Ascending aorta (tissue), 2 donors: ENCODE data around the gene RPN1. TPM values are rescaled to one million over a fixed set of nuclear protein-coding genes. Genes with fewer than 3 reads are reported as not detected.
"Not testable (repeated sequence)": the region's sequence is repeated elsewhere in the genome, so short reads cannot be mapped to it uniquely, and the experiment has no call there.

Experiments used
- DNase-seq, 2 donors: peaks; one replicate each; pipeline ENCODE4 v3.0.0-alpha.2; 2019; ENCODE audit warnings: low spot score in 2 of 2
- H3K27ac ChIP-seq, 2 donors: fragments of 200-600 bp; sonication (generic); one replicate each; pipeline ENCODE4 v1.5.1; 2016 to 2017; ENCODE audit warnings: mild to moderate bottlenecking in 1 of 2
- H3K27me3 ChIP-seq: fragments of 200-600 bp; sonication (generic); one replicate; pipeline ENCODE4 v1.5.1; 2017
- H3K36me3 ChIP-seq, 2 donors: fragments of 200-600 bp; sonication (generic); one replicate each; pipeline ENCODE4 v1.5.1; 2016
- H3K4me1 ChIP-seq, 2 donors: fragments of 200-600 bp; sonication (generic); one replicate each; pipeline ENCODE4 v1.5.1; 2016 to 2017; ENCODE audit warnings: mild to moderate bottlenecking in 1 of 2
- H3K4me3 ChIP-seq, 2 donors: fragments of 200-600 bp; sonication (generic); one replicate each; pipeline ENCODE4 v1.5.1; 2016 to 2017; ENCODE audit warnings: mild to moderate bottlenecking in 1 of 2
- H3K9me3 ChIP-seq, 2 donors: fragments of 200-600 bp; sonication (generic); one replicate each; pipeline ENCODE4 v1.5.1; 2016
- CTCF ChIP-seq, 3 experiments: fragments of 200-600 bp in 2 of 3; fragments of 450-650 bp in 1 of 3; sonication (generic) in 2 of 3; IDR thresholded peaks; one replicate each; pipeline ENCODE4 v1.5.1; 2016 to 2019; ENCODE audit warnings: antibody characterized with exemption in 3 of 3, mild to moderate bottlenecking in 1 of 3, moderate library complexity in 1 of 3
- intact Hi-C: fragments of 100-400 bp; cut with DNase I; formaldehyde crosslinking; loops from one replicate; pipeline ENCODE4 v1.15.1; 2023
- total RNA-seq: library from RNA; depleted of rRNA; stranded (reverse); fragments of >200 nt; gene quantifications from one replicate; pipeline ENCODE4 v1.1.0, GENCODE V29; 2016

Gene RPN1
- total RNA-seq, 1 donor from 2014 or later, result 226 TPM

DNA sequence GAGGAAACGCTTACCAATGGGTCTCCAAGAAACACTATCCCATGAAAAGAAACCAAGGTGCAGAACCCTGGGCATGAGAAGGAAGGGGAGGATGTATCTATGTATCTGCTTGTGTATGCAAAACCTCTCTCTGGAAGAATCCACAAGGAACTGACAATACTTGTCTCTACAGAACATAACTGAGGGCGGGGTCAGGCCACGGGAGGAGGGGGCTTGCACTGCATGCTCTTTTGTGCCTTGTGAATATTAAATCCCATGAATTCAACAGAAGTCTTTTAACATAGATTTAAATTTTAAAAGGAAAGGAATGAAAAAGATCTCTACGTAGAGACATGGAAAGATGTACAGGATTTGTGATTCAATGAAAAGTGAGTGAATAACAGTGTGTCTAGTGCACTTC lies 57.8 kb downstream of the RPN1 start:
- Histone ChIP-seq H3K27me3 (no peaks in the 10 kb centered on the region), H3K36me3 (no peaks in the 10 kb centered on the region), H3K4me1 (no peaks in the 10 kb centered on the region), H3K4me3 (no peak overlapping the region), H3K27ac (no peak overlapping the region), H3K9me3 (no peaks in the 10 kb centered on the region)
- DNase-seq, result no peak
- intact Hi-C loops, result no loop called here
- no peak for TF ChIP-seq CTCF (IDR thresholded peaks at IDR 0.05)

GRCh38 chr3:128591738-128592426 lies 58.7 kb downstream of the RPN1 start:
- Histone ChIP-seq H3K27ac (no peak overlapping the region), H3K36me3 (no peaks in the 10 kb centered on the region), H3K9me3 (no peaks in the 10 kb centered on the region), H3K27me3 (no peaks in the 10 kb centered on the region), H3K4me3 (no peak overlapping the region), H3K4me1 (no peaks in the 10 kb centered on the region)
- no peak for DNase-seq
- no peak for TF ChIP-seq CTCF (IDR thresholded peaks at IDR 0.05)
- intact Hi-C loops, result no loop called here

GRCh38 chr3:128590948-128591347 lies 59.7 kb downstream of the RPN1 start:
- no peaks in the 10 kb centered on the region for H3K4me1 ChIP-seq
- H3K4me3 ChIP-seq, result no peak overlapping the region
- intact Hi-C loops, result no loop called here
- H3K27me3 ChIP-seq, result no peaks in the 10 kb centered on the region
- TF ChIP-seq CTCF (IDR thresholded peaks at IDR 0.05), result no peak
- no peaks in the 10 kb centered on the region for H3K36me3 ChIP-seq
- no peak overlapping the region for H3K27ac ChIP-seq
- H3K9me3 ChIP-seq, result no peaks in the 10 kb centered on the region
- DNase-seq, result no peak

GRCh38 chr3:128589985-128590384 lies 60.6 kb downstream of the RPN1 start:
- H3K4me1 ChIP-seq, H3K27ac ChIP-seq, H3K27me3 ChIP-seq, H3K9me3 ChIP-seq, H3K36me3 ChIP-seq, intact Hi-C loops, DNase-seq, H3K4me3 ChIP-seq: not testable (repeated sequence)

DNA sequence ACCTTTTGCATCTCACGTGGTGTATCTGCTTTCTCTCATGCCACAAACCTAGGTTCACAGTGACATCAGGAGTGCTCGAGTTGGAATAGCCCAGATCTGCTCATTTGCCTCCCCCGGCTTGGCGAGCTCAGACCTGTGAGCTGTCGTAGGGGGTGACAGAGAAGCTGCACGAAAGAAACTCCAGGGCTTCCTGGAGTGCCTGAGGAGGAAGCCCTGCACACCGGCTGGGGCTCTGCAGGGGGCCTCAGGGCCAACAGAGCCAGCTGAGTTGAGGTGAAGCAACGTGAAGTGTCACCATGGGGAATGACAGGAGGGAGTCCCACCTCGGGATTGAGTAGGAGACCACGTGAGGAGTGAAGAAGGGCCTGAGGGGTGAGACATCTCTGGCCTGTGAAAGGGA lies 62.5 kb downstream of the RPN1 start:
- H3K36me3 ChIP-seq, result no peaks in the 10 kb centered on the region
- H3K27me3 ChIP-seq, result no peaks in the 10 kb centered on the region
- TF ChIP-seq CTCF (IDR thresholded peaks at IDR 0.05), result no peak
- H3K27ac ChIP-seq, result no peak overlapping the region
- no peaks in the 10 kb centered on the region for H3K4me1 ChIP-seq
- DNase-seq, result no peak
- no peaks in the 10 kb centered on the region for H3K9me3 ChIP-seq
- H3K4me3 ChIP-seq, result no peak overlapping the region
- intact Hi-C loops, result no loop called here

- Histone ChIP-seq H3K27me3 (no peaks in the 10 kb centered on the region), H3K4me3 (no peak overlapping the region), H3K27ac (no peak overlapping the region), H3K9me3 (no peaks in the 10 kb centered on the region), H3K4me1 (no peaks in the 10 kb centered on the region), H3K36me3 (no peaks in the 10 kb centered on the region)
- DNase-seq, result no peak
- TF ChIP-seq CTCF (IDR thresholded peaks at IDR 0.05), result no peak
- intact Hi-C loops, result no loop called here
These were observed 63.2 kb downstream of the RPN1 start for GRCh38 chr3:128587391-128587790.

- H3K36me3 ChIP-seq, H3K4me1 ChIP-seq, DNase-seq, H3K9me3 ChIP-seq, H3K4me3 ChIP-seq, H3K27ac ChIP-seq, intact Hi-C loops, H3K27me3 ChIP-seq: not testable (repeated sequence)
These were observed 63.7 kb downstream of the RPN1 start for GRCh38 chr3:128586932-128587331.

DNA sequence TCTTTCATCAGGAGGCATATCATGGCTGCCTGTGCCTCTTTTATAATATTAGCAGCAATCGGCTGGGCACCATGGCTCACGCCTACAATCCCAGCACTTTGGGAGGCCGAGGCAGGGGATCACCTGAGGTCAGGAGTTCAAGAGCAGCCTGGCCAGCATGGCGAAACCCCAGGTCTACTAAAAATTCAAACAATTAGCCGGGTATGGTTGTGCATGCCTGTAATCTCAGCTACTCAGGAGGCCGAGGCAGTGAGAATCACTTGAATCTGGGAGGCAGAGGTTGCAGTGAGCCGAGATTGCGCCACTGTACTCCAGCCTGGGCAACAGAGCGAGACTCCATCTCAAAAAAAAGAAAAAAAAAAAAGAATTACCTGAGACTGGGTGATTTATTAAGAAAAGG lies 64.2 kb downstream of the RPN1 start:
- H3K27ac ChIP-seq, DNase-seq, intact Hi-C loops, H3K4me3 ChIP-seq, H3K27me3 ChIP-seq, H3K4me1 ChIP-seq, H3K9me3 ChIP-seq, H3K36me3 ChIP-seq: not testable (repeated sequence)
